ENCODE measurements around the gene IMMP2L.
"Not testable (repeated sequence)": the region's sequence is repeated elsewhere in the genome, so short reads cannot be mapped to it uniquely, and the experiment has no call there.

Gene IMMP2L

GRCh38 chr7:111469894-111470293, 92.4 kb downstream of the IMMP2L start:
- in situ Hi-C loops (cut with HindIII; ENCODE audit: low sequenced_read_pairs), result not testable (repeated sequence)

DNA sequence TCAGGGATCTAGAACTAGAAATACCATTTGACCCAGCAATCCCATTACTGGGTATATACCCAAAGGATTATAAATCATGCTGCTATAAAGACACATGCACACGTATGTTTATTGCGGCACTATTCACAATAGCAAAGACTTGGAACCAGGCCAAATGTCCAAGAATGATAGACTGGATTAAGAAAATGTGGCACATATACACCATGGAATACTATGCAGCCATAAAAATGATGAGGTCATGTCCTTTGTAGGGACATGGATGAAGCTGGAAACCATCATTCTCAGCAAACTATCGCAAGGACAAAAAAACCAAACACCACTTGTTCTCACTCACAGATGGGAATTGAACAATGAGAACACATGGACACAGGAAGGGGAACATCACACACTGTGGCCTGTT, 96.5 kb downstream of the IMMP2L start:
- in situ Hi-C loops (cut with HindIII; ENCODE audit: low sequenced_read_pairs), result not testable (repeated sequence)

DNA sequence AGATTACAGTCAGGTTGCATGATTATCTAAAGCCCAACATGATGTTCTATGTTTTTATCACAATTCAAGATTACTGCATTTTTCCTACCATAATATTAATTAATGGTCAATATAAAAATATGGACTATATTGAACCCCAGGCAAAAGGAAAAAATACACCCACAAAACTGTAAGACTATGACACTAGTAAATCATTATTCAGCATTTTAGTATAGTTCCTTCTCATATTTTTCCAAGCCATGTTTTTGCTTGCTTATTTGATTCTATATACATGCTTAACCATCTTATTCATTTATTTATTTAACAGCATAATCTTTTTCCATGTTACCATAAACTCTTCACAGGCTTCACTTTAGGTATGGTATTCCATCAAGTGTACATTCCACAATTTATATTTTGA, 101.6 kb downstream of the IMMP2L start:
- in situ Hi-C loops (cut with HindIII; ENCODE audit: low sequenced_read_pairs), result no loop called here

DNA sequence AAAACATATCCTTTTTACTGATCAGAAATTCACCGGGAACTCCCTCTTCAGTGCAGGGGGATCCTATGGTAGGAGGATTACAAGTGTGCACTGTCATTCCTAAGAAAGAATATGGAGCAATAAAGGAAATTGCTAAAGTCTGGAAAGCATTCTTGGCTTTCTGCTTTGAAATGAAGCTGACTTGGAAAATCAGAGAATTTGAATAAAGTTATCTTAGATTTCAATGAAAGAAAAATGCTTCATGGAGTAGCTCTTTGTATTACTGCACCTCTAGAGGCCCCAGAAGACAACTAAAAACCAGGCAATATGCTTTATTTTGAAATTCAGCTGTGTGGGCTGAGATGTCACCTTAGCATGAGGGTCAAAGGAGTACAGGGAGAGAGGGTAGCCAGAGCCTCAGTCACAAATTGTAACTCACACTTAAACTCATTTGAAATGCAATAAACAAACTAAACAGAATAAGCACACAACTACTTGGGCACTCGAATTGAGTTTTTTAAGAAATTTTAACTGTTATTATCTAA, 102.5 kb downstream of the IMMP2L start:
- in situ Hi-C loops (cut with HindIII; ENCODE audit: low sequenced_read_pairs), result no loop called here

DNA sequence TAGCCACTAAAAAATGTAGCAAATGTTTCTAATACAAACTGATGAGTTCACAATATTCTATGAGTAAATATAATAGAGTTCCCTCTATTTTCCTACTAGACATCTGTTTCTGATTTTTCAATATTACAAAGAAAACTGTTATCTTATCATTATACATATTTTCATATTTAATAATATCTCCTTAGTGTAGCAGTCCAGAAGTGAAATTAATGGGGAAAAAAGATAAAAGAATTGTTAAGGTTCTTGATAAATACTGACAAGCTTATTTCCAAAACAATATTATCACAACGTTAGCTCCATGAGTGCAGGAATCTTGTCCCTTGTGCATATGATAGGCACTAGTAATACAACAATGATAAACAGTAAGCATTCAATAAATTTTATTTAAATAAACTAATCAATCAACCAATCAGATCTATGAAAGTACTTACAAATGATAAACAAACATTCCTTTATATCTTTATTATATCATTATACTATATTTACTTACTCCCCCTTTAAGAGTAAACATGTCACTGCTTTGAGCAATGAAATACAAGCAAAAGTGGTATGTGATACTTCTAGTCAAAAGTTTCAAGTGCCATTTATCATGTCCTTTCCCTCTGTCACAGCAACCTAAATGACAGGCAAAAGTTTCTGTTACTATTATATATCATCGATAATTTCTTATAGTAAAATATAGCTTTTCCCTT, 103.1 kb downstream of the IMMP2L start:
- in situ Hi-C loops (cut with HindIII; ENCODE audit: low sequenced_read_pairs), result no loop called here

GRCh38 chr7:111450705-111451104, 111.6 kb downstream of the IMMP2L start:
- in situ Hi-C loops (cut with HindIII; ENCODE audit: low sequenced_read_pairs), result not testable (repeated sequence)

DNA sequence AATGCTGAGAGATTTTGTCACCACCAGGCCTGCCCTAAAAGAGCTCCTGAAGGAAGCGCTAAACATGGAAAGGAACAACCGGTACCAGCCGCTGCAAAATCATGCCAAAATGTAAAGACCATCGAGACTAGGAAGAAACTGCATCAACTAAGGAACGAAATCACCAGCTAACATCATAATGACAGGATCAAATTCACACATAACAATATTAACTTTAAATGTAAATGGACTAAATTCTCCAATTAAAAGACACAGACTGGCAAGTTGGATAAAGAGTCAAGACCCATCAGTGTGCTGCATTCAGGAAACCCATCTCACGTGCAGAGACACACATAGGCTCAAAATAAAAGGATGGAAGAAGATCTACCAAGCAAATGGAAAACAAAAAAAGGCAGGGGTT, 114.8 kb downstream of the IMMP2L start:
- in situ Hi-C loops (cut with HindIII; ENCODE audit: low sequenced_read_pairs), result not testable (repeated sequence)

DNA sequence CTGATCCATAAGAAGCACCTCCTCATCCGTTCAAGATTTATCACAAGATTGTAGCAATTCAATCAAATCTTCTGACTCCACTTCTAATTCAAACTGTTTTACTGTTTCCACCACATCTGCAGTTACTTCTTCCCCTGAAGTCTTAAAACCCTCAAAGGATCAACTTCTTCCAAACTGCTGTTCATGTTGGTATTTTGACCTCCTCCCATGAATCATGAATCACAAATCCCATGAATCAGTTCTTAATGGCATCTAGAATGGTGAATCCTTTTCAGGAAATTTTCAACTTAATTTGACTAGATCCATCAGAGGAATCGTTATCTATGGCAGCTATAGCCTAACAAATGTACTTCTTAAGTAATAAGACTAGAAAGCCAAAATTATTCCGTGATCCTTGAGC, 122.3 kb downstream of the IMMP2L start:
- in situ Hi-C loops (cut with HindIII; ENCODE audit: low sequenced_read_pairs), result no loop called here

DNA sequence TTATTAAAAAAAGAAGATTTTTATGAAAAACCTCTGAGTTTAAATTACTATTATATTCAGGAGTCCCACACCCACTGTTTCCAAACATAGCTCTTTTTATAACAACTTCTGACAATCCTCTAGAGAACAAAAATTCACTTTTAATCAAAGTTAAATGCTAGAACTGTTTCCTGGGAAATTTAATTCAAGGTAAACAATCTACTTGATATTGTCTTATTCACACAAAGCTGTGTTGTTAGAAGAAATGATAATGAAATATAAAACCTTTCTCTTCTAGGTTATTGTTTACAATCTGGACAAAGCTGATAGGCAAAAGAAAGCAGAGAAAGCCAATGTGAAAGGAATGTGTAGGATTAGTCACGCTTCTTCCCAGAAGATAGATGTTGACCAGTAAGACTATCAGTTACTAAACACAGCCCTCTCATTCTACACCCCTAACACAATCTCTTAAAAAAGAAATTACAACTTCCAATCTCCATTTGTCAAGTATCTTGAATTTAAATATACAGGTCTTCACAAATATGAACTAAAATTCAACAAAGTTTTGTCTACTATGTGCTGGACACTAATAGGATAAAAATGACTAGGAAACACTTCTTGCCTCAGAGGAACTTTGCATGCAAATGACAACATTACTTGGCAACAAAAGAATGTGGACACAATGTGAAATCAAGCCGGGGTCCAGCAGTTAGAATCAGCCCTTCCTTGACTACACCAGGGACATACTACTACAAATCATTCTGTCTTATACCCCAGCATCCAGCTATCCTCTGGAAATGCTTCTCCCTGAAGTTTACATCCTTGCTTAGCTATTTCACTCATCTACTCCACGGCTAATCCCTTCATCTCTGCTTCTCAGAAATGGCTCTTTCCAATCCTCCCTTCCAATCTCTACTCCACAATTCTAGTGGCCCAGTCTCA, 123.7 kb downstream of the IMMP2L start:
- in situ Hi-C loops (cut with HindIII; ENCODE audit: low sequenced_read_pairs), result no loop called here

DNA sequence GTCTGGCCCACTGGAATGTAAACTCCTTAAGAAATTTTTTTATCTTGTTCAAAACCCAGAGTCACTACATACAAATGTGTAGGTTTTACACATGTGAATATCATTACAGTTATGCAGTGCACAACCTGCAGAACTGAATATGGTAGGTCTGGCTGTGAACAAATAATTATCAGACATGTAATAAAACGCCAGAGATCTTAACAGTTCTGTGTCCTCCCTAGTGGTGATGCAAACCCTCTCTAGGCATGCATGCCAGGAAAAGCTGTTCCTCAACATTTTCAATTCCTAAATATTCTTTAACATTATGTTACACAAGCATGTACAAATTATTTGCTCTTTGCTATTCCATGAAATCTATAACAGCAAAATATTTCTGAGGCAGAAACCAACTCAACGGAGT, 124.6 kb downstream of the IMMP2L start:
- in situ Hi-C loops (cut with HindIII; ENCODE audit: low sequenced_read_pairs), result no loop called here

- in situ Hi-C loops (cut with HindIII; ENCODE audit: low sequenced_read_pairs), result no loop called here
Observed at GRCh38 chr7:111436608-111437007, 125.7 kb downstream of the IMMP2L start.

DNA sequence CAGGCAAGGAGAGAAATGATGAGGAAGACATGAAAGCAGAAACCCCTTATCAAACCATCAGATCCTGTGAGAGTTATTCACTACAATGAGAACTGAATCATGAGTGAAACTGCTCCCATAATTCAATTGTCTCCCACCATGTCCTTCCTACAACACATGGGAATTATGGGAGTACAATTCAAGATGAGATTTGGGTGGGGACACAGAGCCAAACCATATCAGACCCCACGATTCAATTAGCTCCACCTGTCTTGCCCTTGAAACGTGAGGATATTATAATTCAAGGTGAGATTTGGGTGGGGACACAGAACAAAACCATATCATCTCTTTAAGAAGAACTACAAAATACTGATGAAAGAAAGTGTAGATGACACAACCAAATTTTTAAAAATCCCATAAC, 128.9 kb downstream of the IMMP2L start:
- in situ Hi-C loops (cut with HindIII; ENCODE audit: low sequenced_read_pairs), result no loop called here

DNA sequence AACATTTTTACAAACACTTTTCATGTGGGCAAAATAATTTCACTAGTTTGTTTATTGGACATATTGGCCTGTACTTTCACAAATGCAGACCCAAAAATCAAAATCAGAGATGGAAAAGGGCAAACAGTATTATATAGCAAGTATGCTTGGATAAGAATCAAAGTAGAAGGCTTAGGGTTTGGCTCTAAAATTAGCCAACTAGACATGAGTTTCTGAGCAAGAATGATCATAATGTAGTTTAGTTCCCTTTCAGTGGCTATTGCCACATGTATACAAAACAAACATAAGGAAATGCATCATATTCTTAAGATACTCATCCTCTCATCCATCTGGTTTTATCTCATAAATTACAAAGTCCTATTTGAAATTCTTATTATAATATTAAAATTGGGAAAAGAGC, 132.5 kb downstream of the IMMP2L start:
- in situ Hi-C loops (cut with HindIII; ENCODE audit: low sequenced_read_pairs), result no loop called here

DNA sequence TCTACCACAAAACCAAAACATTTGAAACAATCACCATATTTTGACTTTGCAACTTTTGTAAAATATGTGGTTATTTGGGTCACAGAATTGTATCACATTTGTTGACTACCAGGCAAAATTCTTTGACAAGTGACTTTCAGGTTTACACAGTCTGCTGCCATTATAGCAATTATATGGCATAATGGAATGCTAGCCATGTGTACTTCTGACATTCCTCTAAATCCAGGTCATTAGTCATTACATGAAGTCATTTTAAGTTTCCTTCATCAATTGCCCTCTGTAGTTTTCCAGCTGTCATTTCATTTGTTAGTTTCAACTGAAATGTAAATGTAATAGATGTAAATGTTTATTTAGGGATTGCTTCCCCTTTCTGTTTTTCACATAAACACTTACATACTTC, 137.5 kb downstream of the IMMP2L start:
- in situ Hi-C loops (cut with HindIII; ENCODE audit: low sequenced_read_pairs), result no loop called here

DNA sequence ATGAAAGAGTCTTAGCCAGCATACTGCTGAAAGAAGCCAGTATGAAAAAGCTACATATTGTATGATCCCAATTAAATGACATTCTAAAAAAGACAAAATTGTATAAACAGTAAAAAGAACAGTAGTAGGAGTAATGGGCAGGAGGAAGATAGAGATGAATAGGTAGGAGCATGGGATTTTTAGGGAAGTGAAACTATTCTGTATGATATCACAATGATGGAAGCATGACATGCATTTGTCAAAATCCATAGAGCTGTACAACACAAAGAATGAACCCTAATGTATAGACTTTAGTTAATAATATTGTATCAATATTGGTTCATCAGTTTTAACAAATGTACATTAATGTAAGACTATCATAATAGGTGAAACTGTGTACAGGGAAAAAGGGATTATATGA, 147.9 kb downstream of the IMMP2L start:
- in situ Hi-C loops (cut with HindIII; ENCODE audit: low sequenced_read_pairs), result no loop called here

- in situ Hi-C loops (cut with HindIII; ENCODE audit: low sequenced_read_pairs), result no loop called here
Observed at GRCh38 chr7:111413739-111414138, 148.6 kb downstream of the IMMP2L start.

- in situ Hi-C loops (cut with HindIII; ENCODE audit: low sequenced_read_pairs), result no loop called here
Observed at GRCh38 chr7:111410899-111411298, 151.4 kb downstream of the IMMP2L start.

- in situ Hi-C loops (cut with HindIII; ENCODE audit: low sequenced_read_pairs), result no loop called here
Observed at GRCh38 chr7:111409714-111410422, 152.4 kb downstream of the IMMP2L start.

GRCh38 chr7:111408724-111409123, 153.6 kb downstream of the IMMP2L start:
- in situ Hi-C loops (cut with HindIII; ENCODE audit: low sequenced_read_pairs), result no loop called here

DNA sequence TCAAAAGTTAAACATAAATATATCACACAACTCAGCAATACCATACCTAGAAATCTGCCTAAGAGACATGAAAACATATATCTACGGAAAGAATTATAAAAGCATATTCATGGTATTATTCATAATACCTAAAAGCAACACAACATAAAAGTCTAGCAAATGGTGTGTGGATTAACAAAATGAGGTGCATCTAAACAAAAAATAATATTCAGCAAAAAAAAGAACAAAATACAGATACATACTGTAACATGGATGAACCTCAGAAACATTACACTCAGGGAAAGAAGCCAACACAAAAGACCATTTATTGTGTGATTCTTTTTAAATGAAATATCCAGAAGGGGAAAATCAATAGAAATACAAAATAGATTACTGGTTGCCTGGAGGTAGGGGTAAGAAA, 155.0 kb downstream of the IMMP2L start:
- in situ Hi-C loops (cut with HindIII; ENCODE audit: low sequenced_read_pairs), result no loop called here

DNA sequence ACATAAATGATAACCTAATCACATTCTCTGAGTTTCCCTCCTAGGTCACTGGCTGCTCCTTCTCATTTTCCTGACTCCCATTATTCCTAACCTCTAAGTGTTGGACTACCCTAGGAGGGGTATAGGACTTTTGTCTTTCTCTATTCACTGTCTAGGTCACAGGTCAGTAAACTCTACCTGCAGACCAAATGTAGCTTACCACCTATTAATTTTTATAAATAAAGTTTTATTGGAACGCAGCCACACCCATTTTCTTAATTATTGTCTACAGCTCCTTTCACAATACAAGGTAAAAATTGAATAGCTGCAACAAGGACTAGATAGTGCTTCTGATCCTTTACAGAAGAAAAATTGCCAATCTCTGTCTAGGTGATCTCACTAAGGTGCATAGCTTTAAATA, 156.7 kb downstream of the IMMP2L start:
- in situ Hi-C loops (cut with HindIII; ENCODE audit: low sequenced_read_pairs), result no loop called here
